H9 (cell line): ENCODE data around the gene IL3RA. TPM values are rescaled to one million over a fixed set of nuclear protein-coding genes. Genes with fewer than 3 reads are reported as not detected.

Experiments
- DNase-seq: peaks from one replicate; pipeline ENCODE4 v3.0.0-alpha.2; 2017
- H2AFZ ChIP-seq: one replicate; pipeline ENCODE4 v1.6.1; 2013; ENCODE audit warnings: mild to moderate bottlenecking, low read length, control low read depth, moderate library complexity
- H2AK5ac ChIP-seq: 2 replicates; pipeline ENCODE4 v1.6.1; 2013; ENCODE audit warnings: low read length, control low read depth, mixed read lengths; ENCODE audit not compliant: insufficient read length
- H2BK120ac ChIP-seq: one replicate; pipeline ENCODE4 v1.6.1; 2013; ENCODE audit warnings: low read depth, mild to moderate bottlenecking, low read length, control low read depth, inconsistent platforms; ENCODE audit not compliant: poor library complexity, severe bottlenecking
- H2BK12ac ChIP-seq: 2 replicates; pipeline ENCODE4 v1.6.1; 2013; ENCODE audit warnings: low read length, control low read depth, mixed read lengths, low read depth; ENCODE audit not compliant: insufficient read length
- H2BK15ac ChIP-seq: 2 replicates; pipeline ENCODE4 v1.6.1; 2013; ENCODE audit warnings: low read depth, low read length, control low read depth
- H2BK20ac ChIP-seq: one replicate; pipeline ENCODE4 v1.6.1; 2013; ENCODE audit warnings: low read depth, mild to moderate bottlenecking, low read length, control low read depth, inconsistent platforms; ENCODE audit not compliant: poor library complexity, severe bottlenecking
- H2BK5ac ChIP-seq: 2 replicates; pipeline ENCODE4 v1.6.1; 2013; ENCODE audit warnings: low read length, control low read depth, mixed read lengths; ENCODE audit not compliant: insufficient read length
- H3K14ac ChIP-seq: 2 replicates; pipeline ENCODE4 v1.6.1; 2013; ENCODE audit warnings: low read length, control low read depth; ENCODE audit not compliant: insufficient read depth
- H3K18ac ChIP-seq: 2 replicates; pipeline ENCODE4 v1.6.1; 2013; ENCODE audit warnings: low read depth, mild to moderate bottlenecking, mixed read lengths, low read length, control low read depth; ENCODE audit not compliant: insufficient read length
- H3K23ac ChIP-seq: 2 replicates; pipeline ENCODE4 v1.6.1; 2013; ENCODE audit warnings: low read length, control low read depth, mixed read lengths, low read depth; ENCODE audit not compliant: insufficient read length
- H3K23me2 ChIP-seq: 2 replicates; pipeline ENCODE4 v1.6.1; 2013; ENCODE audit warnings: low read depth, mild to moderate bottlenecking, mixed read lengths, low read length, control low read depth; ENCODE audit not compliant: insufficient read length, poor library complexity, severe bottlenecking
- H3K27ac ChIP-seq: 2 replicates; pipeline ENCODE4 v1.5.1; 2013; ENCODE audit warnings: low read length, control low read depth, mixed read lengths, low read depth; ENCODE audit not compliant: insufficient read length
- H3K27me3 ChIP-seq: 2 replicates; pipeline ENCODE4 v1.6.1; 2013; ENCODE audit warnings: low read length, control low read depth, inconsistent platforms; ENCODE audit not compliant: insufficient read depth
- H3K4ac ChIP-seq: 2 replicates; pipeline ENCODE4 v1.6.1; 2013; ENCODE audit warnings: low read depth, mild to moderate bottlenecking, control low read depth, inconsistent platforms, low read length, moderate library complexity
- H3K4me1 ChIP-seq: 2 replicates; pipeline ENCODE4 v1.6.1; 2013; ENCODE audit warnings: low read length, control low read depth, inconsistent platforms; ENCODE audit not compliant: insufficient read depth
- H3K4me2 ChIP-seq: 2 replicates; pipeline ENCODE4 v1.6.1; 2013; ENCODE audit warnings: low read length, control low read depth, mixed read lengths; ENCODE audit not compliant: insufficient read length, insufficient read depth
- H3K56ac ChIP-seq: 2 replicates; pipeline ENCODE4 v1.6.1; 2013; ENCODE audit warnings: low read depth, mild to moderate bottlenecking, mixed read lengths, low read length, control low read depth; ENCODE audit not compliant: insufficient read length
- H3K79me1 ChIP-seq: 2 replicates; pipeline ENCODE4 v1.6.1; 2013; ENCODE audit warnings: low read depth, mild to moderate bottlenecking, moderate library complexity, low read length, control low read depth, inconsistent platforms; ENCODE audit not compliant: insufficient read depth, poor library complexity, severe bottlenecking
- H3K79me2 ChIP-seq: 2 replicates; pipeline ENCODE4 v1.6.1; 2013; ENCODE audit warnings: low read length, control low read depth, inconsistent platforms; ENCODE audit not compliant: insufficient read depth
- H3K9ac ChIP-seq: 2 replicates; pipeline ENCODE4 v1.6.1; 2013; ENCODE audit warnings: low read length, control low read depth, mixed read lengths; ENCODE audit not compliant: insufficient read length; ENCODE audit errors: extremely low read depth
- H3K9me3 ChIP-seq: one replicate; pipeline ENCODE4 v1.6.1; 2013; ENCODE audit warnings: low read depth, low read length, inconsistent platforms; ENCODE audit not compliant: control insufficient read depth
- H3T11ph ChIP-seq: one replicate; pipeline ENCODE4 v1.6.1; 2013; ENCODE audit warnings: mild to moderate bottlenecking, low read length, control low read depth, inconsistent platforms
- H4K20me1 ChIP-seq: one replicate; pipeline ENCODE4 v1.6.1; 2013; ENCODE audit not compliant: control insufficient read depth, insufficient read length, insufficient read depth
- H4K5ac ChIP-seq: 2 replicates; pipeline ENCODE4 v1.6.1; 2013; ENCODE audit warnings: low read depth, mild to moderate bottlenecking, mixed read lengths, low read length, control low read depth; ENCODE audit not compliant: insufficient read length
- H4K8ac ChIP-seq: replicated peaks from 2 replicates; pipeline ENCODE4 v1.6.1; 2013; ENCODE audit warnings: low read length, control low read depth, mixed read lengths, low read depth; ENCODE audit not compliant: insufficient read length
- H4K91ac ChIP-seq: 2 replicates; pipeline ENCODE4 v1.6.1; 2013; ENCODE audit warnings: low read depth, mild to moderate bottlenecking, moderate library complexity, mixed read lengths, low read length, control low read depth; ENCODE audit not compliant: insufficient read length
- H3K27ac Mint-ChIP-seq, 3 experiments: 2 replicates in 2 of 3; 3 replicates in 1 of 3; pipeline ENCODE4 v1.8.0; 2020 to 2021; ENCODE audit warnings: mixed read lengths in 3 of 3, mild to moderate bottlenecking in 1 of 3, moderate library complexity in 1 of 3
- H3K27me3 Mint-ChIP-seq: 2 replicates; pipeline ENCODE4 v1.8.0; 2021; ENCODE audit warnings: low read depth, mild to moderate bottlenecking, moderate library complexity, mixed read lengths
- H3K36me3 Mint-ChIP-seq, 3 experiments: 2 replicates in 2 of 3; 3 replicates in 1 of 3; pipeline ENCODE4 v1.8.0; 2020 to 2021; ENCODE audit warnings: low read depth in 3 of 3, mixed read lengths in 3 of 3; ENCODE audit not compliant: insufficient read depth in 1 of 3
- H3K4me1 Mint-ChIP-seq, 2 experiments: 2 replicates each; pipeline ENCODE4 v1.8.0; 2020; ENCODE audit warnings: mixed read lengths in 2 of 2
- H3K4me3 Mint-ChIP-seq, 2 experiments: 2 replicates in 1 of 2; 3 replicates in 1 of 2; pipeline ENCODE4 v1.8.0; 2020 to 2021; ENCODE audit warnings: mild to moderate bottlenecking in 2 of 2, mixed read lengths in 2 of 2, moderate library complexity in 1 of 2
- H3K9me3 Mint-ChIP-seq, 2 experiments: 2 replicates in 1 of 2; 3 replicates in 1 of 2; pipeline ENCODE4 v1.8.0; 2020; ENCODE audit warnings: mild to moderate bottlenecking in 2 of 2, mixed read lengths in 2 of 2, moderate library complexity in 1 of 2
- CTCF ChIP-seq: fragments of 200-600 bp; sonication (generic); conservative IDR thresholded peaks from 3 replicates; pipeline ENCODE4 v1.8.0; 2021; ENCODE audit warnings: antibody characterized with exemption, mild to moderate bottlenecking
- WGBS: extraction: QIAGEN DNeasy Blood & Tissue Kit; methylation state at CpG from one replicate; pipeline ENCODE4 v1.1.7; 2013; ENCODE audit warnings: missing lambda C conversion rate, low lambda C conversion rate, mixed read lengths; ENCODE audit not compliant: insufficient read length; ENCODE audit errors: extremely low coverage; 5-methylcytosine and 5-hydroxymethylcytosine counted together
- total RNA-seq: library from RNA; stranded (reverse); gene quantifications from 2 replicates; pipeline ENCODE4 v1.2.1, GENCODE V29; 2021

IL3RA gene
- total RNA-seq, 1 experiment from 2014 or later = 0.24 TPM

DNA sequence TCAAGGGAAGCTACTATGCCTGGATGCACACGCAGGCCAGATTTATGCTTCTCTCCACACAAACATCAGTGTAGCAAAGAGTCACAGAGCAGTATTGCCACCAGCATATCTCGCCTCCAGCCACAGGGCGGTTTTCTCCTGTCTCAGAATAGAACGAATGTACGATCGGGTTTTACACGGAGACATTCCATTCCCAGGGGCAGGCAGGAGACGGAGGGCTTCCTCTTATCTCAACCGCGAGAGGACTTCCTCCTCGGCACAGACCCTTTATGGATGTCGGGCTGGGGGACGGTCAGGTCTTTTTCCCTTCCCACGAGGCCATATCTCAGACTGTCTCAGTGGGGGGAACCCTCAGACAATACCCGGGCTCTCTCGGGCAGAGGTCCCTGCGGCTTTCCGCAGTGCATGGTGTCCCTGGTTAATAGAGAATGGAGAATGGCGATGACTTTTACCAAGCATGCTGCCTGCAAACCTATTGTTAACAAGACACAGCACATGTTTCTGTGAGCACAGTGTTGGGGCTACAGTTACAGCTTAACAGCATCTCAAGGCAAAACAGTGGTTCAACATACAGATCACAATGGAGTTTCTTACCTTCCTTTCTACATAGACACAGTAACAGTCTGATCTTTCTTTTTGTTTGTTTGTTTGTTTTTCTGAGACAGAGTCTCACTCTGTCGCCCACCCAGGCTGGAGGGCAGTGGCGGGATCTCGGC is 43.9 kb upstream of the IL3RA start:
- Histone ChIP-seq H2BK12ac (no peak overlapping the region), H3K9me3 (no peaks in the 10 kb centered on the region), H3K56ac (no peak overlapping the region), H3K79me2 (no peaks in the 10 kb centered on the region), H3K4me2 (no peak overlapping the region), H2BK20ac (no peak overlapping the region), H3K9ac (no peak overlapping the region), H3K27me3 (no peaks in the 10 kb centered on the region), H2AK5ac (no peak overlapping the region), H3K14ac (no peak overlapping the region), H3K4me1 (no peaks in the 10 kb centered on the region), H4K5ac (no peak overlapping the region), H3K79me1 (no peaks in the 10 kb centered on the region), H2BK5ac (no peak overlapping the region), H2BK15ac (no peak overlapping the region), H4K20me1 (peaks cover 2% of the 10 kb centered on the region), H3K23ac (no peak overlapping the region), H2BK120ac (no peak overlapping the region), H2AFZ (no peak overlapping the region), H4K91ac (no peak overlapping the region), H3T11ph (no peak overlapping the region), H3K23me2 (no peaks in the 10 kb centered on the region), H3K27ac (no peak overlapping the region), H3K18ac (no peak overlapping the region), H4K8ac (no peak overlapping the region), H3K4ac (no peak overlapping the region)
- WGBS = no CpG with 5 or more reads among the region's 22 CpGs
- no peak for DNase-seq
- Mint-ChIP-seq H3K4me1 (peaks cover 0 to 3% of the 10 kb centered on the region in 2 experiments; a peak in 1 of 4 replicates), H3K36me3 (peaks cover 18 to 37% (median 26%) of the 10 kb centered on the region in 3 experiments), H3K9me3 (peaks cover 7 to 12% of the 10 kb centered on the region in 2 experiments), H3K27me3 (no peaks in the 10 kb centered on the region; the same call in none of the 2 replicates), H3K27ac (no peak overlapping the region; a peak in 1 of 7 replicates), H3K4me3 (no peak overlapping the region)
- no peak for TF ChIP-seq CTCF
